CD8-positive, alpha-beta memory T cell (primary cell): ENCODE results near the gene SLC16A9. TPM values are rescaled to one million over a fixed set of nuclear protein-coding genes. Genes with fewer than 3 reads are reported as not detected.
A peak's percentile ranks its signal among the peaks of the same experiment; 100 is the strongest.

Experiments used
- CTCF ChIA-PET: fragments of 350-600 bp; sonication (Branson Sonifier 250); formaldehyde crosslinking; loops from one replicate; lab custom pipeline; 2021; ENCODE audit warnings: antibody characterized with exemption; lab: Charles Lee
- POLR2A ChIA-PET: fragments of 350-600 bp; sonication (Branson Sonifier 250); formaldehyde crosslinking; loops from one replicate; lab custom pipeline; 2021; ENCODE audit warnings: antibody characterized with exemption; lab: Charles Lee
- DNase-seq, 5 donors: peaks; one replicate each; pipeline versions ENCODE4 v3.0.0 to v3.0.0-alpha.2; 2020 to 2022; ENCODE audit warnings: mixed read lengths in 1 of 5
- H3K27ac ChIP-seq: one replicate; pipeline ENCODE4 v1.7.0; 2013; ENCODE audit warnings: low read depth, mild to moderate bottlenecking, low read length, moderate library complexity
- H3K27me3 ChIP-seq: 2 replicates; pipeline ENCODE4 v1.7.0; 2013; ENCODE audit warnings: low read length, mild to moderate bottlenecking; ENCODE audit not compliant: insufficient read depth, poor library complexity, severe bottlenecking
- H3K36me3 ChIP-seq: 2 replicates; pipeline ENCODE4 v1.7.0; 2013; ENCODE audit warnings: mild to moderate bottlenecking, low read length, moderate library complexity; ENCODE audit not compliant: insufficient read depth
- H3K4me1 ChIP-seq: 2 replicates; pipeline ENCODE4 v1.7.0; 2013; ENCODE audit warnings: mild to moderate bottlenecking, low read length, moderate library complexity; ENCODE audit not compliant: insufficient read depth
- H3K4me3 ChIP-seq: 2 replicates; pipeline ENCODE4 v1.7.0; 2013; ENCODE audit warnings: mild to moderate bottlenecking, low read length
- H3K9me3 ChIP-seq: 2 replicates; pipeline ENCODE4 v1.7.0; 2013; ENCODE audit warnings: mild to moderate bottlenecking, low read length
- H3K27ac Mint-ChIP-seq, 8 donors: one replicate each; pipeline ENCODE4 v1.8.0; 2020 to 2021; ENCODE audit warnings: mixed read lengths in 8 of 8, mild to moderate bottlenecking in 6 of 8, inconsistent platforms in 3 of 8, moderate library complexity in 3 of 8
- H3K27me3 Mint-ChIP-seq, 2 donors: one replicate each; pipeline ENCODE4 v1.8.0; 2020 to 2021; ENCODE audit warnings: mixed read lengths in 2 of 2, mild to moderate bottlenecking in 1 of 2, moderate library complexity in 1 of 2
- H3K36me3 Mint-ChIP-seq, 3 donors: one replicate each; pipeline ENCODE4 v1.8.0; 2020 to 2021; ENCODE audit warnings: mixed read lengths in 3 of 3, inconsistent platforms in 1 of 3, mild to moderate bottlenecking in 1 of 3
- H3K4me1 Mint-ChIP-seq, 3 donors: one replicate each; pipeline ENCODE4 v1.8.0; 2020 to 2021; ENCODE audit warnings: mixed read lengths in 3 of 3, inconsistent platforms in 1 of 3, mild to moderate bottlenecking in 1 of 3
- H3K4me3 Mint-ChIP-seq, 7 donors: one replicate each; pipeline ENCODE4 v1.8.0; 2020 to 2021; ENCODE audit warnings: mixed read lengths in 7 of 7, mild to moderate bottlenecking in 6 of 7, moderate library complexity in 4 of 7, inconsistent platforms in 2 of 7
- H3K9me3 Mint-ChIP-seq, 5 donors: one replicate each; pipeline ENCODE4 v1.8.0; 2020 to 2022; ENCODE audit warnings: mixed read lengths in 5 of 5, mild to moderate bottlenecking in 3 of 5, moderate library complexity in 2 of 5, inconsistent platforms in 1 of 5
- polyA plus RNA-seq: library from polyadenylated mRNA; unstranded; fragments of 300-500 nt; fragmentation: Illumina TruSeq; gene quantifications from one replicate; pipeline ENCODE4 v1.2.3, GENCODE V29; 2021
- total RNA-seq, 2 experiments: library from RNA; stranded (reverse); gene quantifications; one replicate each; pipeline ENCODE4 v1.2.3, GENCODE V29; 2021

The SLC16A9 gene
- total and polyA plus RNA-seq, 3 experiments from 2014 or later: 0.27 to 0.31 TPM; not detected in 1

DNA sequence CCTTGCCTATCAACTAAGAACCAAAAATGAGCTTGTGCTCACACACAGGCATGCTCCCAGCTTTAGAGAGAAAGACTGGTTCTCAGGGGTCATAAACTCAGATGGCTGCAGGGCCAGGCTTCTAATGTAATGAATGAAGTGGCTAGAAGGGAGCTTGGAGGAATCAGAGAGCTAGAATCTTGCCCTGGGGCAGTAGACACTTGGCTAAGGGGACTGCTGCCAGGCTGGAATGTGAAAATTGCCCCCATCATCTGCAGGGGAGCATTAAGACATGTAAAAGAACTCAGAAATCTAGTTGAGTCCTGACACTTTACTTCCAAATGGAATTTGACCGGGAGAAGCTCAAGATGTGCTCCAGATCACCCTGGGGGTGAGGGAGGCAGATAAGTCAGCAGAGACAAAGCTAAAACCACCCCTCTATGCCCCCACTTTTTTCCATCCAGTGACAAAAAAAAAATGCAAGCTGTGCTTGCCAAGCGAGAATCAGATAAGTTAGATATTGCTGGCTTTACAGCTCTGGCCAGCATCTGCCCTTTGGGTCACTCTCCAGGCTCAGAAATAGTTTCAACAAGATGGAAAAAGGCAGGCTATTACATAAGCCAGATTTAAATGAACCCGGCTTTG is 2.3 kb upstream of the SLC16A9 start:
- H3K27me3 ChIP-seq: no peaks in the 10 kb centered on the region
- H3K9me3 ChIP-seq: no peaks in the 10 kb centered on the region
- H3K36me3 Mint-ChIP-seq: no peaks in the 10 kb centered on the region
- H3K27me3 Mint-ChIP-seq: peaks cover 25 to 63% of the 10 kb centered on the region in 2 donors
- H3K36me3 ChIP-seq: no peaks in the 10 kb centered on the region
- no peak overlapping the region for H3K4me3 ChIP-seq
- no peak overlapping the region for H3K4me3 Mint-ChIP-seq
- CTCF ChIA-PET: no interaction called here
- DNase-seq: no peak
- no peaks in the 10 kb centered on the region for H3K4me1 Mint-ChIP-seq
- H3K4me1 ChIP-seq: no peaks in the 10 kb centered on the region
- POLR2A ChIA-PET: no interaction called here
- H3K27ac ChIP-seq: no peak overlapping the region
- no peak overlapping the region for H3K27ac Mint-ChIP-seq
- H3K9me3 Mint-ChIP-seq: peaks cover 0 to 3% (median 0%) of the 10 kb centered on the region in 5 donors

GRCh38 chr10:59708816-59709394 is 745 bp downstream of the SLC16A9 start:
- Histone ChIP-seq H3K4me3 (no peak overlapping the region), H3K9me3 (no peaks in the 10 kb centered on the region), H3K27me3 (no peaks in the 10 kb centered on the region), H3K27ac (no peak overlapping the region), H3K4me1 (no peaks in the 10 kb centered on the region), H3K36me3 (no peaks in the 10 kb centered on the region)
- peak overlapping the region in 1 of 7 donors; percentile 67 for H3K4me3 Mint-ChIP-seq
- H3K27ac Mint-ChIP-seq: no peak overlapping the region
- DNase-seq: no peak
- CTCF ChIA-PET: no interaction called here
- peaks cover 0 to 3% (median 0%) of the 10 kb centered on the region in 5 donors for H3K9me3 Mint-ChIP-seq
- no peaks in the 10 kb centered on the region for H3K36me3 Mint-ChIP-seq
- no peaks in the 10 kb centered on the region for H3K4me1 Mint-ChIP-seq
- H3K27me3 Mint-ChIP-seq: peaks cover 30 to 72% of the 10 kb centered on the region in 2 donors
- POLR2A ChIA-PET: no interaction called here

DNA sequence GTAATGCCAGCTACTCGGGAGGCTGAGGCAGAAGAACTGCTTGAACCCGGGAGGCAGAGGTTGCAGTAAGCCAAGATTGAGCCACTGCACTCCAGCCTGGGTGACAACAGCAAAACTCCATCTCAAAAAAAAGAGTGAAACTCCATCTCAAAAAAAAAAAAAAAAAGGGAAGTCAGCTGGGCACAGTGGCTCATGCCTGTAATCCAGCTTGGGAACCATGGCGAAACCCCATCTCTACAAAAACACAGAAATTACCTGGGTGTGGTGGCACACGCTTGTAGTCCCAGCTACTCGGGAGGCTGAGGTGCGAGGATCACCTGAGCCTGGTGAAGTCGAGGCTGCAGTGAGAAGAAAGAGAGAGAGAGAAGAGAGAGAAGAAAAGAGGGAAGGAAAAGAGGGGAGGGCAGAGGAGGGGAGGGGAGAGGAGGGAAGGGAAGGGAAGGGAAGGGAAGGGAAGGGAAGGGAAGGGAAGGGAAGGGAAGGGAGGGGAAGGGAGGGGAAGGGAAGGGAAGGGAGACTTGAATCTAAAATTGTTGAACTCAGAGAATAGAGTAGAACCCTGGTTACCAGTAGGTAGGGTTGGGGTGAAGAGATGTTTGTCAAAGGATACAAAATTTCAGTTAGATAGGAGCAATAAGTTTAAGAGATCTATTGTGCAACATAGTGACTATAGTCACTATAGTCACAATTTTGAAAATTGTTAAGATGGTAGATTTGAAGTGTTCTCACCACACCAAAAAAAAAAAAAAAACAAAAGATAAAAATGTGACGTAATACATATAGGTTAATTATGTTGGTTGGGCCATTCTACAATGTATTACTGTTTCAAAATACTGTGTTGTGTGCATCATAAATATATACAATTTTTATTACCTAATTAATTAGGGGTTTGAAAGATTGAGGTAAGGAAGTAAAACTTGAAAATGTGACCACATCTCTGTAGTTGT is 2.5 kb downstream of the SLC16A9 start:
- DNase-seq: no peak
- H3K4me3 Mint-ChIP-seq: no peak overlapping the region
- no peak overlapping the region for H3K27ac ChIP-seq
- ChIA-PET CTCF (no interaction called here), POLR2A (no interaction called here)
- no peaks in the 10 kb centered on the region for H3K36me3 Mint-ChIP-seq
- H3K9me3 Mint-ChIP-seq: peaks cover 0 to 3% (median 0%) of the 10 kb centered on the region in 5 donors
- H3K27me3 ChIP-seq: no peaks in the 10 kb centered on the region
- no peak overlapping the region for H3K4me3 ChIP-seq
- H3K27me3 Mint-ChIP-seq: peaks cover 29 to 61% of the 10 kb centered on the region in 2 donors
- H3K4me1 Mint-ChIP-seq: no peaks in the 10 kb centered on the region
- no peaks in the 10 kb centered on the region for H3K9me3 ChIP-seq
- no peaks in the 10 kb centered on the region for H3K36me3 ChIP-seq
- H3K27ac Mint-ChIP-seq: no peak overlapping the region
- no peaks in the 10 kb centered on the region for H3K4me1 ChIP-seq

- Histone ChIP-seq H3K27me3 (no peaks in the 10 kb centered on the region), H3K27ac (no peak overlapping the region), H3K4me1 (no peaks in the 10 kb centered on the region), H3K36me3 (no peaks in the 10 kb centered on the region), H3K9me3 (no peaks in the 10 kb centered on the region), H3K4me3 (no peak overlapping the region)
- CTCF ChIA-PET: no interaction called here
- peaks cover 0 to 3% (median 0%) of the 10 kb centered on the region in 5 donors for H3K9me3 Mint-ChIP-seq
- DNase-seq: no peak
- POLR2A ChIA-PET: no interaction called here
- no peaks in the 10 kb centered on the region for H3K4me1 Mint-ChIP-seq
- H3K27me3 Mint-ChIP-seq: peaks cover 25 to 61% of the 10 kb centered on the region in 2 donors
- no peak overlapping the region for H3K27ac Mint-ChIP-seq
- H3K36me3 Mint-ChIP-seq: no peaks in the 10 kb centered on the region
- H3K4me3 Mint-ChIP-seq: no peak overlapping the region
Measured at GRCh38 chr10:59705931-59706330, 3.7 kb downstream of the SLC16A9 start.

GRCh38 chr10:59704630-59705029 is 5.0 kb downstream of the SLC16A9 start:
- H3K27me3 Mint-ChIP-seq: peaks cover 22 to 59% of the 10 kb centered on the region in 2 donors
- Histone ChIP-seq H3K27ac (no peak overlapping the region), H3K27me3 (no peaks in the 10 kb centered on the region), H3K36me3 (no peaks in the 10 kb centered on the region), H3K4me1 (no peaks in the 10 kb centered on the region), H3K9me3 (no peaks in the 10 kb centered on the region), H3K4me3 (no peak overlapping the region)
- H3K27ac Mint-ChIP-seq: no peak overlapping the region
- no peaks in the 10 kb centered on the region for H3K4me1 Mint-ChIP-seq
- peaks cover 0 to 3% (median 0%) of the 10 kb centered on the region in 5 donors for H3K9me3 Mint-ChIP-seq
- no peak for DNase-seq
- H3K4me3 Mint-ChIP-seq: no peak overlapping the region
- POLR2A ChIA-PET: no interaction called here
- CTCF ChIA-PET: no interaction called here
- no peaks in the 10 kb centered on the region for H3K36me3 Mint-ChIP-seq

DNA sequence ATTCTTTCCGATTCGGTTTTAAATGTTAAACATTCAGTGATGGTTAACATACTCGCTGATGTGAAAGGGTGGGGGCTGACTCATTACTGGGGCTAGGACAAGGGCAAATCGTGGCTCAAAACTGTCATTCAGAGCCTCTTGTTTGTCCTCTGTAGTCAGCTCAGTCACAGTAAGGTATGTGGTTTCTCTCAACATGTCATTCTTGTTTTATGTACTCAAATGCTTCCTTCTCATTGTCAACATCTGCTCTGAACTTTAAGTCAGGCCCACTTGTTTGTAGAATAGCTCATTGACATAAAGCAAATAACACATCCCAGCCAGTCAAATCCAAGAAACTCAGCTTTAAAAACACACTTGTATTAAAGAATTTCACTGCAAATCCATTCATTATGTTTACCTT is 7.3 kb downstream of the SLC16A9 start:
- Histone ChIP-seq H3K36me3 (no peaks in the 10 kb centered on the region), H3K27me3 (no peaks in the 10 kb centered on the region), H3K27ac (no peak overlapping the region), H3K4me3 (no peak overlapping the region), H3K4me1 (no peaks in the 10 kb centered on the region), H3K9me3 (no peaks in the 10 kb centered on the region)
- H3K27ac Mint-ChIP-seq: no peak overlapping the region
- peaks cover 14 to 55% of the 10 kb centered on the region in 2 donors for H3K27me3 Mint-ChIP-seq
- ChIA-PET CTCF (no interaction called here), POLR2A (no interaction called here)
- no peaks in the 10 kb centered on the region for H3K36me3 Mint-ChIP-seq
- no peaks in the 10 kb centered on the region for H3K9me3 Mint-ChIP-seq
- H3K4me1 Mint-ChIP-seq: no peaks in the 10 kb centered on the region
- H3K4me3 Mint-ChIP-seq: no peak overlapping the region
- no peak for DNase-seq

- Histone ChIP-seq H3K36me3 (no peaks in the 10 kb centered on the region), H3K27ac (no peak overlapping the region), H3K27me3 (no peaks in the 10 kb centered on the region), H3K4me3 (no peak overlapping the region), H3K4me1 (no peaks in the 10 kb centered on the region), H3K9me3 (no peaks in the 10 kb centered on the region)
- Mint-ChIP-seq H3K4me3 (no peak overlapping the region), H3K9me3 (no peaks in the 10 kb centered on the region), H3K4me1 (no peaks in the 10 kb centered on the region), H3K36me3 (no peaks in the 10 kb centered on the region), H3K27me3 (peaks cover 9 to 44% of the 10 kb centered on the region in 2 donors), H3K27ac (no peak overlapping the region)
- no peak for DNase-seq
- POLR2A ChIA-PET: no interaction called here
- CTCF ChIA-PET: no interaction called here
Measured at GRCh38 chr10:59700709-59701108, 8.9 kb downstream of the SLC16A9 start.

- H3K9me3 Mint-ChIP-seq: peaks cover 0 to 2% (median 0%) of the 10 kb centered on the region in 5 donors
- DNase-seq: no peak
- POLR2A ChIA-PET: no interaction called here
- H3K27ac Mint-ChIP-seq: no peak overlapping the region
- H3K27me3 ChIP-seq: no peaks in the 10 kb centered on the region
- no peaks in the 10 kb centered on the region for H3K36me3 Mint-ChIP-seq
- H3K27ac ChIP-seq: no peak overlapping the region
- H3K27me3 Mint-ChIP-seq: peaks cover 7 to 27% of the 10 kb centered on the region in 2 donors
- no peaks in the 10 kb centered on the region for H3K4me1 Mint-ChIP-seq
- CTCF ChIA-PET: no interaction called here
- H3K36me3 ChIP-seq: no peaks in the 10 kb centered on the region
- no peaks in the 10 kb centered on the region for H3K9me3 ChIP-seq
- no peaks in the 10 kb centered on the region for H3K4me1 ChIP-seq
- H3K4me3 ChIP-seq: no peak overlapping the region
- no peak overlapping the region for H3K4me3 Mint-ChIP-seq
Measured at GRCh38 chr10:59698326-59698725, 11.3 kb downstream of the SLC16A9 start.
